Small intestine (tissue), 7 donors: ENCODE data around the gene SAP25. TPM values are rescaled to one million over a fixed set of nuclear protein-coding genes. Genes with fewer than 3 reads are reported as not detected.
A peak's percentile ranks its signal among the peaks of the same experiment; 100 is the strongest.
"Not testable (repeated sequence)": the region's sequence is repeated elsewhere in the genome, so short reads cannot be mapped to it uniquely, and the experiment has no call there.

Source experiments
- DNase-seq, 2 donors: peaks; one replicate each; pipeline versions ENCODE4 v3.0.0 to v3.0.0-alpha.2; 2013
- FAIRE-seq: peaks from 2 replicates; lab custom pipeline; 2012; peaks lifted over from hg19 to GRCh38; lab: Jason Lieb, UNC
- H3K27ac ChIP-seq, 3 donors: one replicate each; pipeline ENCODE4 v1.5.1; 2013; ENCODE audit warnings: low read length in 2 of 3, mild to moderate bottlenecking in 2 of 3, control low read depth in 1 of 3, inconsistent platforms in 1 of 3, low read depth in 1 of 3, moderate library complexity in 1 of 3
- H3K27me3 ChIP-seq, 3 donors: one replicate each; pipeline ENCODE4 v1.6.1; 2013; ENCODE audit warnings: low read length in 3 of 3, inconsistent platforms in 1 of 3; ENCODE audit not compliant: control insufficient read depth in 3 of 3, insufficient read depth in 3 of 3
- H3K36me3 ChIP-seq, 3 donors: one replicate each; pipeline ENCODE4 v1.6.1; 2013; ENCODE audit warnings: low read length in 3 of 3, inconsistent platforms in 1 of 3, low read depth in 1 of 3, mild to moderate bottlenecking in 1 of 3, moderate library complexity in 1 of 3; ENCODE audit not compliant: control insufficient read depth in 3 of 3, insufficient read depth in 2 of 3
- H3K4me1 ChIP-seq, 3 donors: one replicate each; pipeline ENCODE4 v1.6.1; 2013; ENCODE audit warnings: low read length in 2 of 3, inconsistent platforms in 1 of 3, low read depth in 1 of 3, mild to moderate bottlenecking in 1 of 3, moderate library complexity in 1 of 3; ENCODE audit not compliant: control insufficient read depth in 3 of 3, insufficient read depth in 2 of 3
- H3K4me3 ChIP-seq, 3 donors: one replicate each; pipeline ENCODE4 v1.5.1; 2013; ENCODE audit warnings: low read length in 3 of 3, control low read depth in 1 of 3, inconsistent platforms in 1 of 3, low read depth in 1 of 3, mild to moderate bottlenecking in 1 of 3, moderate library complexity in 1 of 3
- H3K9me3 ChIP-seq, 2 donors: one replicate each; pipeline ENCODE4 v1.6.1; 2013; ENCODE audit warnings: low read depth in 1 of 2, low read length in 1 of 2; ENCODE audit not compliant: control insufficient read depth in 2 of 2, insufficient read depth in 1 of 2
- WGBS, 3 donors: extraction: QIAGEN DNeasy Blood & Tissue Kit; methylation state at CpG; one replicate each; pipeline ENCODE4 v1.1.7; 2013; 5-methylcytosine and 5-hydroxymethylcytosine counted together
- polyA plus RNA-seq, 4 donors: library from polyadenylated mRNA; stranded (reverse) in 3 of 4; unstranded in 1 of 4; fragments of 200-250 nt in 3 of 4; fragments of 120-200 nt in 1 of 4; gene quantifications; one replicate each; pipeline versions ENCODE4 v1.2.1 to v1.2.3, GENCODE V29; 2013
- donor health status: healthy with polysubstance abuse.
- donor health status: control.
- donor health status: control.
- donor health status: Bipolar disorder and iron deficiency.
- donor health status: healthy.

SAP25 gene
- polyA plus RNA-seq, 4 donors: 2.0 to 28.2 (median 12.9) TPM

- no peak for DNase-seq
- H3K36me3 ChIP-seq: peaks cover 6 to 68% (median 11%) of the 10 kb centered on the region in 3 donors
- FAIRE-seq: no peak
- H3K4me1 ChIP-seq: peaks cover 0 to 12% (median 2%) of the 10 kb centered on the region in 3 donors
- no peaks in the 10 kb centered on the region for H3K9me3 ChIP-seq
- WGBS, 3 donors: 89 to 100% (median 97%) methylated on average over 3 of the region's 3 CpGs
- no peak overlapping the region for H3K4me3 ChIP-seq
- H3K27me3 ChIP-seq: no peaks in the 10 kb centered on the region
- H3K27ac ChIP-seq: no peak overlapping the region
These were observed 20.7 kb downstream of the SAP25 start for GRCh38 chr7:100553032-100553431.

- Histone ChIP-seq H3K27ac (no peak overlapping the region), H3K27me3 (no peaks in the 10 kb centered on the region), H3K9me3 (no peaks in the 10 kb centered on the region), H3K36me3 (peaks cover 6 to 68% (median 11%) of the 10 kb centered on the region in 3 donors), H3K4me1 (peaks cover 2 to 17% (median 7%) of the 10 kb centered on the region in 3 donors), H3K4me3 (no peak overlapping the region)
- 99 to 100% (median 100%) methylated on average over 2 of the region's 2 CpGs for WGBS, 3 donors
- DNase-seq (no peak), FAIRE-seq (no peak)
These were observed 21.2 kb downstream of the SAP25 start for GRCh38 chr7:100552532-100552931.

- 70 to 84% (median 82%) methylated on average over 5 of the region's 5 CpGs for WGBS, 3 donors
- H3K4me3 ChIP-seq, H3K9me3 ChIP-seq, H3K27me3 ChIP-seq, FAIRE-seq, DNase-seq: not testable (repeated sequence)
- H3K27ac ChIP-seq: peak overlapping the region in 2 of 3 donors; percentile 85 to 90
- H3K36me3 ChIP-seq: peaks cover under 1 to 39% (median 5%) of the 10 kb centered on the region in 3 donors
- H3K4me1 ChIP-seq: peaks cover 24 to 41% (median 40%) of the 10 kb centered on the region in 3 donors
These were observed 25.3 kb downstream of the SAP25 start for GRCh38 chr7:100548446-100548845.

GRCh38 chr7:100547872-100548271, 25.8 kb downstream of the SAP25 start:
- Histone ChIP-seq H3K4me1 (peaks cover 25 to 41% (median 40%) of the 10 kb centered on the region in 3 donors), H3K9me3 (no peaks in the 10 kb centered on the region), H3K27ac (peak overlapping the region; percentile 85 to 92 (median 90)), H3K36me3 (peaks cover 0 to 34% (median 5%) of the 10 kb centered on the region in 3 donors), H3K4me3 (no peak overlapping the region), H3K27me3 (no peaks in the 10 kb centered on the region)
- FAIRE-seq (no peak), DNase-seq (no peak)
- WGBS, 3 donors: 22 to 28% (median 26%) methylated on average over 2 of the region's 2 CpGs

- FAIRE-seq (no peak), DNase-seq (no peak)
- H3K4me1 ChIP-seq: peaks cover 25 to 41% (median 40%) of the 10 kb centered on the region in 3 donors
- no peaks in the 10 kb centered on the region for H3K27me3 ChIP-seq
- peak overlapping the region in 1 of 3 donors; percentile 13 for H3K4me3 ChIP-seq
- no peaks in the 10 kb centered on the region for H3K9me3 ChIP-seq
- H3K36me3 ChIP-seq: peaks cover 0 to 29% (median 5%) of the 10 kb centered on the region in 3 donors
- peak overlapping the region; percentile 85 to 92 (median 90) for H3K27ac ChIP-seq
- WGBS, 3 donors: 26 to 39% (median 26%) methylated on average over 9 of the region's 9 CpGs
These were observed 26.5 kb downstream of the SAP25 start for GRCh38 chr7:100546926-100547800.

GRCh38 chr7:100546129-100546925, 27.4 kb downstream of the SAP25 start:
- Histone ChIP-seq H3K4me1 (peaks cover 25 to 47% (median 40%) of the 10 kb centered on the region in 3 donors), H3K9me3 (no peaks in the 10 kb centered on the region), H3K4me3 (peak overlapping the region in 1 of 3 donors; percentile 13), H3K27ac (peak overlapping the region; percentile 85 to 92 (median 90)), H3K27me3 (no peaks in the 10 kb centered on the region), H3K36me3 (peaks cover 0 to 22% (median 5%) of the 10 kb centered on the region in 3 donors)
- WGBS, 3 donors: 3 to 29% (median 7%) methylated on average over 10 of the region's 10 CpGs
- no peak for FAIRE-seq
- peak; percentile 80 for DNase-seq

- Histone ChIP-seq H3K4me3 (no peak overlapping the region), H3K27ac (peak overlapping the region; percentile 85 to 92 (median 90)), H3K36me3 (peaks cover 0 to 19% (median 5%) of the 10 kb centered on the region in 3 donors), H3K9me3 (no peaks in the 10 kb centered on the region), H3K27me3 (no peaks in the 10 kb centered on the region), H3K4me1 (peaks cover 27 to 54% (median 40%) of the 10 kb centered on the region in 3 donors)
- no peak for FAIRE-seq
- WGBS, 3 donors: 5 to 26% (median 13%) methylated on average over 3 of the region's 3 CpGs
- DNase-seq: peak; percentile 53 to 62
These were observed 28.2 kb downstream of the SAP25 start for GRCh38 chr7:100545360-100546128.
